Myometrial cell (primary cell): ENCODE results near the gene TYK2. TPM values are rescaled to one million over a fixed set of nuclear protein-coding genes. Genes with fewer than 3 reads are reported as not detected.

Source experiments
- total RNA-seq: library from RNA; depleted of rRNA; stranded (reverse); fragments of >200 nt; gene quantifications from 2 replicates; pipeline ENCODE4 v1.2.3, GENCODE V29; 2015

The TYK2 gene
- total RNA-seq: 96.1 and 133 TPM in 2 replicates

DNA sequence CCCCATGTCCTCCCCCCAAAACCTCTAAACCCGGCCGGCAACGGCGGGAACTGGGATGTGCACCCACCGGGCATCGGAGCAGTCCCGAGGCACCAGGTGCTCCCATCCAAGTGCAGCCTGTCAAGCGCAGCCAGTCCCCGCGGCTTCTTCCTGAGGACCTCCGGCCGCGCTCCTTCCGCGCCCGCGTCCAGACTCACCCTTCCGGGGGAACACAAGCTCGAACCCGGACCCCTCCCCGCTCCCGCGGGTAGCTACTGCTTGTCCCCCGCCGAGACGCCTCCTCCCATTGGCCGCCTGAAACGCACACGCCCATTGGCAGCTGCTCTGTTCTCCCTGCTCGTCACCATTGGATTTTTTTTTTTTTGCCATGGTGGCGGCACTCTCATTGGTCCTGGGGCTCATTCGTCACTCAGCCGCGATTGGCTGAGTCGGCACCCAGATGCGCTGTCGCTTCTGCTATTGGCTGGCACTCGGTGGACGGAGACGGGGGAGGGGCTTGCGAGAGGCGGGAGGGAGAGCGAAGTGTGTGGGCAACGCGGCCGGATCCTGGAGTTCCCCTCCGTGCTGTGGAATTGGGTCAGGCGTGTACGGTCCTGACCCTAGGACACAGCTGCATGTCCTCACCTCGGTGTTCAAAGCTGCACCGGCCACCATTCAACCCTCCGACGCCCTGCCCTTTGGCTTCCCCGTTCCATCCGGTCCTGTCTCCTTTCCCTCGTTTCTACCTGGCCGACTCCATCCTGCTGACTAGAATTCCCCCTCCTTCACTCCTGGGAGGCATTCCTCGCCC is at the start of gene TYK2:
Gene TYK2 (minus strand): TSS at position 260 of the 790 bp plus-strand sequence. CDS start 2,166 bp downstream, outside the sequence.

DNA sequence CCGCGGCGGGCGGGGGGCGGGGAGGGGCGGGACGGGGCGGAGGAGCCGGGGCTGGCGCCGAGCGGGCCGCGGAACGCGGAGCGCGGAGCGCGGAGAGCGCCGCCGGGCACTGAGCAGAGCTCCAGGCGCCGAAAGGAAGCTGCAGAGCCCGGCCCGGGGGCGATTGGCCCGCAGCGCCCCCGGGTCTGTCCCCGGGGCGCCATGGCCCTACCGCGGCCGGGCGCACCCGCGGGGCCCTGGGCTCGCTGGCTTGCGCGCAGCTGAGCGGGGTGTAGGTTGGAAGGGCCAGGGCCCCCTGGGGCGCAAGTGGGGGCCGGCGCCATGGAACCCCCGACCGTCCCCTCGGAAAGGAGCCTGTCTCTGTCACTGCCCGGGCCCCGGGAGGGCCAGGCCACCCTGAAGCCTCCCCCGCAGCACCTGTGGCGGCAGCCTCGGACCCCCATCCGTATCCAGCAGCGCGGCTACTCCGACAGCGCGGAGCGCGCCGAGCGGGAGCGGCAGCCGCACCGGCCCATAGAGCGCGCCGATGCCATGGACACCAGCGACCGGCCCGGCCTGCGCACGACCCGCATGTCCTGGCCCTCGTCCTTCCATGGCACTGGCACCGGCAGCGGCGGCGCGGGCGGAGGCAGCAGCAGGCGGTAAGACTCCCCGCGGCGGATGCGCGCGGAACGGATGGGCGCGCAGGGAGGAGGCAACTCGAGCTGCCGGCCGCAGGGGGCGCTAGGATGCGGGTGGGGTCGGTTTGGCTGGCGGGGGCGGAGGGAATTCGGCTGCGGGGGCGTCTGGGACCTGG is 40.3 kb upstream of the TYK2 start, which contains the start of gene PDE4A:
Gene PDE4A (plus strand): TSS at position 95 of the 796 bp plus-strand sequence. CDS start 227 bp downstream, at position 322.

DNA sequence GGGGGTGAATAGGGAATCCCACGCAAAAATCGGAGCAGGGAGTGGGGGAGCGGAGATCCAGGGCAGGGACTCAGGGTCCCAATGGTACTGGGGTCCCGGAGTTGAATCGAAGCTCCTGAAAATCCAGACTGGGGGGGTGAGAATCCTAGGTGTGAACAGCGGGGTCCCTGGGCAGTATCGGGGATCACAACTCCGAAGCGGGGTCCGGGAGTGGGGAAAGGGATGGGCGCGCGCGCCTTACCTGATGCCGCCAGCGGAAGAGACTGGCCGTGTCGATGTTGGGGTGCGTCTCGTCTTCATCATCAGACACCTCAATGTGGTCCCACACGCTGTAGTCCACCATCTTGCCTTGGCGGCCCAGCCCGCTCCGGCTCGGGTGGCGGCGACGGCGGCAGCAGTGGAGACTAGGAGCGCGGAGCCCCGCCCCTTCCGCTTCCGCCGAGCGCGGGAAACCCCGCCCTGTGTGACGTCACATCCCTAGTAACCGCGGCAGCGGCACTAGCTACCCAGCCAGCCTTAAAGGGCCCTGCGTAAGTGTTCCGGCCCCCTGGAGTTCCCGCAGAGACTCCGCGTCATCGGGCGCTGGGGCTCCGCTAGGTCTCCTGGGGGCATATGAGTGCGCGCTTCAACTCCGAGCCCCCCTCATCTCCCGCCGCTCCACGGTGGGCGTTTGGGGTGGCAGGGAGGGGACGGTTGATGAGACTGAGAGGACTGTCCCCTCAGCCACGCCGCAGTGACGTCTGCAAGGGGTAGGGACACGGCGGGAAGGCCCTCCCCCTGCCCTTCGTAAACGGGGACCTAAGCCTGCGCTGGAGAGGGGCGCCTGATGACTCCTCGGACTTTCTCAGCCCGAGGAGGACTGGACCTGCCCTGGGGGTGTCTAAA is 23.0 kb upstream of the TYK2 start, which contains the start of gene CDC37:
Gene CDC37 (minus strand): TSS at position 406 of the 885 bp plus-strand sequence. CDS start 63 bp downstream, at position 343.

DNA sequence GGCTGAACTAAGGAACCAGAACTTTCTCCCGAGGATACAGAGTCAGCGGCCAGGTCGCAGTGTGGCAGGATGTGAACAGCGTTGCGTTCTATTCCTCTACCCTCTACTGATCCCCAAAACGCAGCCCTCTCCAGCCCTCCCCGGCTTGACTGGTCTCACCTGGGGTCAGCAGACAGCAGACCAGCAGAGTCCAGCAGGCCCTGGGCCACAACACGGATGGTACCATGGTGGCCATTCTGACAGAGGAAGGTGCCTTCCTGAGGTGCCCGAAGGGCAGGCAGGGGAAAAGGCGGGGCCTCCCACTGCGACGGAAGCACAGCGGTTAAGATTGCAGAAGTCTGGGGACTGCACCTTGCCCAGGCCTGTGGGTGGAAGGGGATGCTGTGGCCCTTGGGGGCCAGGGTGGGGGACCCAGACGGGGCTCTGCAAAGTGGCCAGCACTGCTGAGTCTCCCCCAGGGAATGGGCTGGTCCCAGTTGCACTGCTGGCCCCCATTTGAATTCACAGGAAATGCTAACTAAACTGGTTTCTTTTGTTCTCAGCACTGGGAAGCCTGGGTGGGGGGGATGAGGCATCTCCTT is 40.9 kb downstream of the TYK2 start, which contains the start of gene ICAM3:
Gene ICAM3 (minus strand): TSS at position 245 of the 581 bp plus-strand sequence. CDS start 10 bp downstream, at position 235.

DNA sequence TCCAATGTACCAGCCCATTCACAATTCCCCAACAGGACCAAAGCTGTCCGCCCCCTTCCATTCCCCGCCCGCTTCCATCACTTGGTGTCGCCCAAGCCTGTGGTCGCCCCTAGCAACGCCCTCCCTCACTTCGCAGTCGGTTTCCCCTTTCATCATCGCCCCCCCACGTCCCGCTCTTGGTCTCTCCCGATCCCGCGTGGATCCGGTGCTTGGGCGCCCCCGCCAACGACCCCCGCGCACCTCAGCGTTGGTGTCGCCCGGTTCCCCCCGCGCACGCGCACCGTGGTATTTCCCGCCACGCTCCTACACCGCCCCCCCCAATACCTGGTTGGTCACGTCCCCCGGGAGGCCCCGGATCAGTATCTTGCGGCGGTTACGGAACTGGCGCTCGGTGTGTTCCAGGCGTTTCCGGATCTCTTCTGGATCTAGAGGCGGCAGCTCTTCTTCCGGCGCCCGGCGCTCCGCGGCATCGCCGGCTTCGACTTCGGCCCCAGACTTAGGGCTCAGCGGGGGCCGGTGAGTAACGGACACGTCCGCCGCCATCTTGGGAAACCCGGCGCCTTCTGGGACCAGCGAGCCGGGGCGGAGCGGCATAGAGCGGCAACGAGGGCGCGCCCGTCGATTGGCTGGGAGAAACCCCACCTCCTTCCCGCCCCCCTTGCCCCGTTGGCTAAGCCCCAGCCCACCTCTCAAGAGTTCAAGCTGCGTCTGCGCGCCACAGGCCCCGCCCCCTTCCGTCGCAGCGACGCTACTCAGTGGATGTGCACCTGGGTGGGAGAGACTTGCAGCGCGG is 47.2 kb downstream of the TYK2 start, which contains the start of gene RAVER1:
Gene RAVER1 (minus strand): TSS at position 565 of the 793 bp plus-strand sequence. CDS start 22 bp downstream, at position 543.

DNA sequence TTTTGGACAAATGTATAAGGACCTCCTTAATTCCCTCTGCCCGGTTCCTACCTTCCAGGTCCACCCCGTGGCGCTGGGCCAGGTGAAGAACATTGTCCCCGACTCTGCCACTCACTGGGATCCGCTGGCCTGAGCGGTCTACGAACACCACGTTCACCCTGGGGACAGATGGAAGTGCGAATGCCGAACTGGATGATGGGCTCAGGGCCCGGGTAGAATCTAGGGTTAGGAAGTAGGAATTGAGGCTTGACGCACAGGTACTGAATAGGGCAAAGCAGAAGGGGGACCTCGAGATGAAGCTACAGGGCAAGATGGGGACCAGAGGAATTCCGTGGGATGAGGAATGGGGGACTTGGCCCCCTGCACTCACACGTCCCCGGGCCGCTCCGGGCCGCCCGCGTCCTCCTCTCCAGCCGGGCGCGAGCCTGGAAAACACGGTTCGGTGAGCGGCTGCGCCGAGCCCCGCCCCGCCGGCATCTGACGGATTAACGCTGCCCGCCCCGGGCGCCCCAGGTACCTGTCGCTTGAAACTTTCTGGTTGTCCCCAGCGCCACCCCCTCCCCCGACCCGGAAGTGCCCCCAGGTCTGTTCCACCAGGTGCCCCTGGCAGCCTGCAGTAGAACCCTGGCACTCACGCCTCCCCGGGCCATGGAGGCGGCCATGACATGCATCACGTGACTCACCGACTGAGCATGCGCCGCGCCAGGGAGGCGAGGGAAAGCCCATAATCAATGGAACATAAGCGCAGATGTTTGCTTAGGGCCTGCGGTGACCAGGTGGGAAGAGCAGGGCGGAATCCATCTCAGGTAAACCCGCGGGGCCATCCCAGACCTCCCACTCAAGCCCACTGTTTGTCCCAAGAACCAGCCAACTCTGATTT is 64.8 kb downstream of the TYK2 start, which contains the start of gene FDX2:
Gene FDX2 (minus strand): TSS at position 681 of the 880 bp plus-strand sequence. CDS start 19 bp downstream, at position 662.

DNA sequence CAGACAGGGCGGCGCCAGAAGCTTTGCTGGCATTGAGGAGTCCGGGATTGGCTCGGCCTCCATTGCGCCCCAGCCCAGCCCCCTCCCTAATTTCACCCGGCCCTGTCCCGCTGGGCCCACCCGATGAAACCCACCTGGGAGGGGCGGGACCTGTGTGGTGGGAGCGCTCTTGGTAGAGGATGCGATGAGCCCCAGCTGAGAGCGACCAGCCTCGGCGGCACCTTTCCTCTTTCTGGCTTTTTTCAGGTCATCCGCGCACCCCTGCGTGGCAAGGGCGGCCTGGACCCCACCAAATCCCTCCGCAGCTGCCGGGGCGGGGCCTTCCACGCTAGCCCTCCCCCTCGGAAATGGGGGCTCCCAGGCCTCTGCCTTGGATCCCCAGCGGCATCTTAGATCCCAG is 70.9 kb downstream of the TYK2 start, which contains the start of gene ZGLP1:
Gene ZGLP1 (minus strand): TSS at position 393 of the 400 bp plus-strand sequence.

Other genes with a start within 250 kb of the TYK2 start
- gene DNMT1, start 185.6 kb downstream of the TYK2 start, total RNA-seq: 81.2 and 82.7 TPM in 2 replicates
- gene S1PR2, start 149.2 kb downstream of the TYK2 start, total RNA-seq: 8.1 and 8.5 TPM in 2 replicates
- gene MRPL4, start 128.4 kb downstream of the TYK2 start, total RNA-seq: 140 and 145 TPM in 2 replicates
- 45.0 and 59.4 TPM in 2 replicates for gene ICAM1, start 109.5 kb downstream of the TYK2 start, total RNA-seq
- gene ICAM4, start 93.6 kb downstream of the TYK2 start, total RNA-seq: 1.6 and 4.0 TPM in 2 replicates
- gene ICAM5, start 90.6 kb downstream of the TYK2 start, total RNA-seq: 4.3 and 8.4 TPM in 2 replicates
- gene ZGLP1, start 70.8 kb downstream of the TYK2 start, total RNA-seq: 0.53 and 0.58 TPM in 2 replicates
- gene FDX2, start 64.6 kb downstream of the TYK2 start, total RNA-seq: 31.7 and 53.9 TPM in 2 replicates
- 22.0 and 23.4 TPM in 2 replicates for gene RAVER1, start 47.0 kb downstream of the TYK2 start, total RNA-seq
- 12.1 and 33.2 TPM in 2 replicates for gene ICAM3, start 40.9 kb downstream of the TYK2 start, total RNA-seq
- gene CDC37, start 23.0 kb upstream of the TYK2 start, total RNA-seq: 278 and 292 TPM in 2 replicates
- 4.3 and 5.8 TPM in 2 replicates for gene PDE4A, start 40.0 kb upstream of the TYK2 start, total RNA-seq
- gene KEAP1, start 122.8 kb upstream of the TYK2 start, total RNA-seq: 63.4 and 75.1 TPM in 2 replicates
- not detected in 2 replicates for gene S1PR5, start 136.9 kb upstream of the TYK2 start, total RNA-seq
- gene ATG4D, start 163.3 kb upstream of the TYK2 start, total RNA-seq: 20.2 and 24.3 TPM in 2 replicates
- gene KRI1, start 185.4 kb upstream of the TYK2 start, total RNA-seq: 13.5 and 15.4 TPM in 2 replicates
- gene CDKN2D, start 188.4 kb upstream of the TYK2 start, total RNA-seq: 10.7 and 15.1 TPM in 2 replicates
- 5.3 and 14.4 TPM in 2 replicates for gene AP1M2, start 206.7 kb upstream of the TYK2 start, total RNA-seq
- 103 and 109 TPM in 2 replicates for gene SLC44A2, start 245.0 kb upstream of the TYK2 start, total RNA-seq